ENCODE data around the gene PRKCSH.

PRKCSH gene

DNA sequence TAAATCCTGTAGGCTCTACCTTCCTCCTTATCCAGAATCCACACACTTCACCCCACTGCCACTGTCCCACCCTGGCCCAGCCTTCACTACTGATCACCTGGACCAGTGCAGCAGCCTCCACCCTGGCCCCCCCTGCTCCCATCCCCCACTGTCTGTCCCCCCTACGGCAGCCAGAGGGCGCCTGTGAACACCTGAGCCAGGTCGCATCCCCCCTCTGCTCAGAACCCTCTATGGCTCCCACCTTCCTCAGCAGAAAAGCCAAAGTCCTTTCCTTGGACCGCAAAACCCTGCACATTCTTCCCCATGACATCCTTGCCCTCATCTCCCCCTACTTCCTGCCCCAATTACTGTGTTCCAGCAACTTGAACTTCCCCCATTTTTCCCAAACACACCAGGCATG lies 24.8 kb downstream of the PRKCSH start (continued):
- TF ChIP-seq ZNF239 (tag by site-specific recombination; IDR thresholded peaks at IDR 0.05) (no peak), ZNF600 (tag by site-specific recombination; IDR thresholded peaks at IDR 0.05) (no peak), ZNF747 (tag by site-specific recombination; IDR thresholded peaks at IDR 0.05) (no peak), ZNF48 (tag by site-specific recombination; IDR thresholded peaks at IDR 0.05) (no peak), ZNF677 (tag by site-specific recombination; IDR thresholded peaks at IDR 0.05) (no peak), ZNF777 (tag by site-specific recombination; IDR thresholded peaks at IDR 0.05; ENCODE audit: borderline replicate concordance) (no peak), ZSCAN23 (tag by site-specific recombination; IDR thresholded peaks at IDR 0.05) (no peak), ZNF24 (tag by site-specific recombination; IDR thresholded peaks at IDR 0.05) (no peak), SP7 (tag by site-specific recombination; IDR thresholded peaks at IDR 0.05) (0 out of 2 replicates have a peak, but pooled peaks have one; percentile 13), ZNF529 (tag by site-specific recombination; IDR thresholded peaks at IDR 0.05; ENCODE audit: insufficient replicate concordance) (no peak), ZNF174 (tag by site-specific recombination; IDR thresholded peaks at IDR 0.05) (no peak), GLIS2 (tag by site-specific recombination; IDR thresholded peaks at IDR 0.05) (no peak), ZNF830 (tag by site-specific recombination; IDR thresholded peaks at IDR 0.05; ENCODE audit: low read depth) (no peak), ZNF670 (tag by site-specific recombination; IDR thresholded peaks at IDR 0.05; ENCODE audit: low read depth) (no peak), ZNF114 (tag by site-specific recombination; IDR thresholded peaks at IDR 0.05) (no peak), REPIN1 (tag by site-specific recombination; IDR thresholded peaks at IDR 0.05; ENCODE audit: low read depth) (no peak), ZNF211 (tag by site-specific recombination; IDR thresholded peaks at IDR 0.05; ENCODE audit: low read depth) (no peak), GLIS1 (tag by site-specific recombination; IDR thresholded peaks at IDR 0.05) (no peak), ZNF626 (tag by site-specific recombination; IDR thresholded peaks at IDR 0.05) (no peak), ZNF416 (tag by site-specific recombination; IDR thresholded peaks at IDR 0.05) (no peak), ZFP69B (tag by site-specific recombination; IDR thresholded peaks at IDR 0.05) (no peak)
- TF ChIP-seq, protein P1, sequence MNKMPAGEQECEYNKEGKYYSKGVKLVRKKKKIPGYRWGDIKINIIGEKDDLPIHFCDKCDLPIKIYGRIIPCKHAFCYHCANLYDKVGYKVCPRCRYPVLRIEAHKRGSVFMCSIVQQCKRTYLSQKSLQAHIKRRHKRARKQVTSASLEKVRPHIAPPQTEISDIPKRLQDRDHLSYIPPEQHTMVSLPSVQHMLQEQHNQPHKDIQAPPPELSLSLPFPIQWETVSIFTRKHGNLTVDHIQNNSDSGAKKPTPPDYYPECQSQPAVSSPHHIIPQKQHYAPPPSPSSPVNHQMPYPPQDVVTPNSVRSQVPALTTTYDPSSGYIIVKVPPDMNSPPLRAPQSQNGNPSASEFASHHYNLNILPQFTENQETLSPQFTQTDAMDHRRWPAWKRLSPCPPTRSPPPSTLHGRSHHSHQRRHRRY (tag by site-specific recombination; IDR thresholded peaks at IDR 0.05), result no peak
- TF ChIP-seq, protein P2, sequence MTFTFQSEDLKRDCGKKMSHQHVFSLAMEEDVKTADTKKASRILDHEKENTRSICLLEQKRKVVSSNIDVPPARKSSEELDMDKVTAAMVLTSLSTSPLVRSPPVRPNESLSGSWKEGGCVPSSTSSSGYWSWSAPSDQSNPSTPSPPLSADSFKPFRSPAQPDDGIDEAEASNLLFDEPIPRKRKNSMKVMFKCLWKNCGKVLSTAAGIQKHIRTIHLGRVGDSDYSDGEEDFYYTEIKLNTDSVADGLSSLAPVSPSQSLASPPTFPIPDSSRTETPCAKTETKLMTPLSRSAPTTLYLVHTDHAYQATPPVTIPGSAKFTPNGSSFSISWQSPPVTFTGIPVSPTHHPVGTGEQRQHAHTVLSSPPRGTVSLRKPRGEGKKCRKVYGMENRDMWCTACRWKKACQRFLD (tag by site-specific recombination; IDR thresholded peaks at IDR 0.05), result no peak
- TF ChIP-seq, protein P3, sequence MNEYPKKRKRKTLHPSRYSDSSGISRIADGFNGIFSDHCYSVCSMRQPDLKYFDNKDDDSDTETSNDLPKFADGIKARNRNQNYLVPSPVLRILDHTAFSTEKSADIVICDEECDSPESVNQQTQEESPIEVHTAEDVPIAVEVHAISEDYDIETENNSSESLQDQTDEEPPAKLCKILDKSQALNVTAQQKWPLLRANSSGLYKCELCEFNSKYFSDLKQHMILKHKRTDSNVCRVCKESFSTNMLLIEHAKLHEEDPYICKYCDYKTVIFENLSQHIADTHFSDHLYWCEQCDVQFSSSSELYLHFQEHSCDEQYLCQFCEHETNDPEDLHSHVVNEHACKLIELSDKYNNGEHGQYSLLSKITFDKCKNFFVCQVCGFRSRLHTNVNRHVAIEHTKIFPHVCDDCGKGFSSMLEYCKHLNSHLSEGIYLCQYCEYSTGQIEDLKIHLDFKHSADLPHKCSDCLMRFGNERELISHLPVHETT (tag by site-specific recombination; IDR thresholded peaks at IDR 0.05), result no peak
- TF ChIP-seq, protein P4, sequence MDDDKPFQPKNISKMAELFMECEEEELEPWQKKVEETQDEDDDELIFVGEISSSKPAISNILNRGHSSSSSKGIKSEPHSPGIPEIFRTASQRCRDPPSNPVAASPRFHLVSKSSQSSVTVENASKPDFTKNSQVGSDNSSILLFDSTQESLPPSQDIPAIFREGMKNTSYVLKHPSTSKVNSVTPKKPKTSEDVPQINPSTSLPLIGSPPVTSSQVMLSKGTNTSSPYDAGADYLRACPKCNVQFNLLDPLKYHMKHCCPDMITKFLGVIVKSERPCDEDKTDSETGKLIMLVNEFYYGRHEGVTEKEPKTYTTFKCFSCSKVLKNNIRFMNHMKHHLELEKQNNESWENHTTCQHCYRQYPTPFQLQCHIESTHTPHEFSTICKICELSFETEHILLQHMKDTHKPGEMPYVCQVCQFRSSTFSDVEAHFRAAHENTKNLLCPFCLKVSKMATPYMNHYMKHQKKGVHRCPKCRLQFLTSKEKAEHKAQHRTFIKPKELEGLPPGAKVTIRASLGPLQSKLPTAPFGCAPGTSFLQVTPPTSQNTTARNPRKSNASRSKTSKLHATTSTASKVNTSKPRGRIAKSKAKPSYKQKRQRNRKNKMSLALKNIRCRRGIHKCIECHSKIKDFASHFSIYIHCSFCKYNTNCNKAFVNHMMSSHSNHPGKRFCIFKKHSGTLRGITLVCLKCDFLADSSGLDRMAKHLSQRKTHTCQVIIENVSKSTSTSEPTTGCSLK (tag by site-specific recombination; IDR thresholded peaks at IDR 0.05), result no peak
- TF ChIP-seq, protein P5, sequence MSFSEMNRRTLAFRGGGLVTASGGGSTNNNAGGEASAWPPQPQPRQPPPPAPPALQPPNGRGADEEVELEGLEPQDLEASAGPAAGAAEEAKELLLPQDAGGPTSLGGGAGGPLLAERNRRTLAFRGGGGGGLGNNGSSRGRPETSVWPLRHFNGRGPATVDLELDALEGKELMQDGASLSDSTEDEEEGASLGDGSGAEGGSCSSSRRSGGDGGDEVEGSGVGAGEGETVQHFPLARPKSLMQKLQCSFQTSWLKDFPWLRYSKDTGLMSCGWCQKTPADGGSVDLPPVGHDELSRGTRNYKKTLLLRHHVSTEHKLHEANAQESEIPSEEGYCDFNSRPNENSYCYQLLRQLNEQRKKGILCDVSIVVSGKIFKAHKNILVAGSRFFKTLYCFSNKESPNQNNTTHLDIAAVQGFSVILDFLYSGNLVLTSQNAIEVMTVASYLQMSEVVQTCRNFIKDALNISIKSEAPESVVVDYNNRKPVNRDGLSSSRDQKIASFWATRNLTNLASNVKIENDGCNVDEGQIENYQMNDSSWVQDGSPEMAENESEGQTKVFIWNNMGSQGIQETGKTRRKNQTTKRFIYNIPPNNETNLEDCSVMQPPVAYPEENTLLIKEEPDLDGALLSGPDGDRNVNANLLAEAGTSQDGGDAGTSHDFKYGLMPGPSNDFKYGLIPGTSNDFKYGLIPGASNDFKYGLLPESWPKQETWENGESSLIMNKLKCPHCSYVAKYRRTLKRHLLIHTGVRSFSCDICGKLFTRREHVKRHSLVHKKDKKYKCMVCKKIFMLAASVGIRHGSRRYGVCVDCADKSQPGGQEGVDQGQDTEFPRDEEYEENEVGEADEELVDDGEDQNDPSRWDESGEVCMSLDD (tag by site-specific recombination; IDR thresholded peaks at IDR 0.05), result no peak
- TF ChIP-seq, protein P6, sequence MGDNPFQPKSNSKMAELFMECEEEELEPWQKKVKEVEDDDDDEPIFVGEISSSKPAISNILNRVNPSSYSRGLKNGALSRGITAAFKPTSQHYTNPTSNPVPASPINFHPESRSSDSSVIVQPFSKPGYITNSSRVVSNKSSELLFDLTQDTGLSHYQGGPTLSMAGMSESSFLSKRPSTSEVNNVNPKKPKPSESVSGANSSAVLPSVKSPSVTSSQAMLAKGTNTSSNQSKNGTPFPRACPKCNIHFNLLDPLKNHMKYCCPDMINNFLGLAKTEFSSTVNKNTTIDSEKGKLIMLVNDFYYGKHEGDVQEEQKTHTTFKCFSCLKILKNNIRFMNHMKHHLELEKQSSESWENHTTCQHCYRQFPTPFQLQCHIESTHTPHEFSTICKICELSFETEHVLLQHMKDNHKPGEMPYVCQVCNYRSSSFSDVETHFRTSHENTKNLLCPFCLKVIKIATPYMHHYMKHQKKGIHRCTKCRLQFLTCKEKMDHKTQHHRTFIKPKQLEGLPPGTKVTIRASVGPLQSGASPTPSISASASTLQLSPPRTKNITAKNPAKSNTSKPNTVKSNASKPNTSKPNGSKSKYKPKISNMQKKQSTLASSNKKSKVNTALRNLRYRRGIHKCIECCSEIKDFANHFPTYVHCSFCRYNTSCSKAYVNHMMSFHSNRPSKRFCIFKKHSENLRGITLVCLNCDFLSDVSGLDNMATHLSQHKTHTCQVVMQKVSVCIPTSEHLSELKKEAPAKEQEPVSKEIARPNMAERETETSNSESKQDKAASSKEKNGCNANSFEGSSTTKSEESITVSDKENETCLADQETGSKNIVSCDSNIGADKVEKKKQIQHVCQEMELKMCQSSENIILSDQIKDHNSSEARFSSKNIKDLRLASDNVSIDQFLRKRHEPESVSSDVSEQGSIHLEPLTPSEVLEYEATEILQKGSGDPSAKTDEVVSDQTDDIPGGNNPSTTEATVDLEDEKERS (tag by site-specific recombination; IDR thresholded peaks at IDR 0.05), result 0 out of 2 replicates have a peak, but pooled peaks have one; percentile 21
- TF ChIP-seq, protein P7, sequence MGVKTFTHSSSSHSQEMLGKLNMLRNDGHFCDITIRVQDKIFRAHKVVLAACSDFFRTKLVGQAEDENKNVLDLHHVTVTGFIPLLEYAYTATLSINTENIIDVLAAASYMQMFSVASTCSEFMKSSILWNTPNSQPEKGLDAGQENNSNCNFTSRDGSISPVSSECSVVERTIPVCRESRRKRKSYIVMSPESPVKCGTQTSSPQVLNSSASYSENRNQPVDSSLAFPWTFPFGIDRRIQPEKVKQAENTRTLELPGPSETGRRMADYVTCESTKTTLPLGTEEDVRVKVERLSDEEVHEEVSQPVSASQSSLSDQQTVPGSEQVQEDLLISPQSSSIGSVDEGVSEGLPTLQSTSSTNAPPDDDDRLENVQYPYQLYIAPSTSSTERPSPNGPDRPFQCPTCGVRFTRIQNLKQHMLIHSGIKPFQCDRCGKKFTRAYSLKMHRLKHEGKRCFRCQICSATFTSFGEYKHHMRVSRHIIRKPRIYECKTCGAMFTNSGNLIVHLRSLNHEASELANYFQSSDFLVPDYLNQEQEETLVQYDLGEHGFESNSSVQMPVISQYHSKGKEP (tag by site-specific recombination; IDR thresholded peaks at IDR 0.05), result no peak
